Loucy (cell line): ENCODE data around the gene ARID1B.

Experiments
- CTCF ChIP-seq: fragments of 200-600 bp; sonication (generic); conservative IDR thresholded peaks from 2 replicates; pipeline ENCODE4 v1.5.1; 2014; ENCODE audit warnings: mild to moderate bottlenecking, antibody characterized with exemption, low read length
- EZH2phosphoT487 ChIP-seq: fragments of 200-600 bp; IDR thresholded peaks from 2 replicates; pipeline ENCODE4 v1.6.1; 2018; ENCODE audit warnings: antibody characterized with exemption, mild to moderate bottlenecking, moderate library complexity, borderline replicate concordance

DNA sequence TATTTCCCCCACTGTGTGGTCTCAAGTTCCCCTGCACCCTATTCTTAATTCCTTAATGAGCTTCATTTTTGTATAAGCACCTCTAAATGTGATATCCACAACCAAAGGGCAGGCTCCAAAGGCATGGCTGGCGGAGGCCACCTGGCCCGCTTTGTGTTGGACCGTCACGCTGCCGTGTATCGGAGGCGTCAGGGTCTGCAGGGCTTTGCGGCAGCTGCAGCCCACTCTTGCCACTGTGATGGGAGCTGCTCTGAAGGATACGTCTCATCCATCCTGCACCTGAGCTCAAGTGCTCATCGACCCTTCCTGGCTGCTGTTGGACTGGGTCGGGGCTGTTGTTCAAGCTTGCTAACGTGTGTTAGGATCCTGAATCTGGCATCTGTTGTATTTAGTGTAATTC, 177.6 kb downstream of the ARID1B start:
- no peak for TF ChIP-seq CTCF
- TF ChIP-seq EZH2phosphoT487: no peak
